Activated naive CD4-positive, alpha-beta T cell treated with anti-CD3 and anti-CD28 coated beads, Interleukin-2, amount 50 U/mL, for 16 hours (primary cell): ENCODE measurements around the gene PRR30.
"Not testable (repeated sequence)": the region's sequence is repeated elsewhere in the genome, so short reads cannot be mapped to it uniquely, and the experiment has no call there.

ENCODE experiments used
- DNase-seq: peaks from one replicate; pipeline ENCODE4 v3.0.0-alpha.2; 2020

PRR30 gene

GRCh38 chr2:27127883-27128667 lies 11.1 kb downstream of the PRR30 start:
- no peak for DNase-seq

DNA sequence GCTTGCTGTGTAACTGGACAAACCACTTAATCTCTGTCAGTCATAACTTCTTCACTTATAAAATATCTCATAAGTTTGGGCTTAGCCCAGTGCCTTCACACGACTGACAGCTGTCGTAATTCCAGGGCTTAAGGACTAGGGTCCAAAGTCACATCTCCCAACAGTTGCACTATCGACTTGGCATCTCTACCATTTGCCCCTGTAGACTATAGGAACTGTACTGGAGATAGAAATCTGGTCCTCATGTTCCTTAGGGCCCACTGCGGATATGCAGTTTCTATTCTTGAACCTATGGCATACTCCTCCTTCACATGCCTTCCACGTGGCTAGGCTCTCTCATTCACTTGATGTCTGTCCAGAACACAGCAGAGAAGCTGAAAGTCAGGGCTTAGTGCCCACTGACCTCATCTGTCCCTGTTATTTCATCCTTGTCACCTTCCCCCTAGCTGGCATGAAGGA lies 12.9 kb downstream of the PRR30 start:
- no peak for DNase-seq

GRCh38 chr2:27125104-27125503 lies 14.1 kb downstream of the PRR30 start:
- no peak for DNase-seq

GRCh38 chr2:27123302-27124150 lies 15.7 kb downstream of the PRR30 start, which contains the start of gene ABHD1:
Gene ABHD1, plus strand, starts transcription at chr2:27123815. Its CDS starts 134 bp downstream, at chr2:27123949.
- DNase-seq = peak; percentile 60

- no peak for DNase-seq
These were observed 16.4 kb downstream of the PRR30 start for GRCh38 chr2:27122791-27123190.

DNA sequence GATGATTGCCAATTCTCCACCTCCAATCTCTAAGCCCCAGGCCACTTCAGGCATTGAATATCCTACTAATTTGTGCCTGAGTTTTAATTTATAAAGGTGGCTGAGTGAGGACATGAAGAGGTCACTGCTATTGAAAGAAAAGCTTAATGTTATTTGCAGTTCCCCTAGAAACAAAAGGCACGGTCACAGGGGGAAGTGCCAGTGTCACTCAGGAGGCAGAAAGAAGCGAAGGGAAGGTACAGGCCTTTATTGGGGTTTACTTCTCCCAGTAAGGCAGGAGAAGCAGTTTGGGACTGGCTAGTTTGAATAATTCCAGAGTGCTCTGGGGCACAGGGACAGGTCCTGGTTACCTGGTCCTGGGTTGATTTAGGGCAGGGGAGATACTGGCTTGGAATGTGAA lies 17.3 kb downstream of the PRR30 start:
- DNase-seq = no peak

- DNase-seq = not testable (repeated sequence)
These were observed 19.9 kb downstream of the PRR30 start for GRCh38 chr2:27119330-27119670.

DNA sequence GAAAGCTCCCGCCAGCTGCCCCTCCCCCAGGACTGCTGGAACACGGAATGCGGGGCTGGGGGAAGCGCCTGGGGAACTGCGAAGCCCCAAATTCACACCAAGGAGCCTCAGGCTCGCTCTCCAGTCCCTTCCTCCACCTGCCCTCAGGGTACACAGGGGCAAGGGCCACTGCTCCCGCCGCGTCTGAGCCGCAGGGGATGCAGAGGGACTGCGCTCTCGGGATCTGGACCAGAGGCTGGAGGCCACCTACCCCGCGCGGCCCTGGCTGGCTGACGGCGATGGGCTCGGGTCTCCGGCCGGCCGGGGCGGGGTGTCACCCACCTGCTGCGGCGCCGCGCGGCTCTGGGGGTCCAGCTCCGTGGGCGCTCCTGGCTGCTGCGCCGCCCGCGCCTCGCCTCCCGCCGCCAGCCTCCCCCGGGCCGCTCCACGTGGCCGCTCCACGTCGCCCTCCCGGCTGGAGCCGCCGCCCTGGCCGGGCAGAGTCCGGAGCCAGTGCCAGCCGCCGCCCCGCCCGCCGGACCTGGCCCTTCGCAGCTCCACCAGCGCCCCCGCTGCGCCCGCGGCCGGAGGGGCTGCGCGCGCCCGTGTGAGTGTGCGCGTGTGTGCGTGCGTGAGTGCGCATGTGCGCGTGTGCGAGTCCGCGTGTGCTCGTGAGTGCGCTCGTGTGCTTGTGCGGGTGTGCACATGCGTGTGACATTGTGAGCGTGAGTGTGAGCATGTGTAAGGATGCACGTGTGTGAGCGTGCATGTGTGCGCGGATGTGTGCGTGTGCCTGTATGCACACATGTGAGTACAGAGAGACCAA lies 20.5 kb downstream of the PRR30 start, which contains the start of gene CGREF1:
Gene CGREF1 (minus strand): TSS at position 604 of the 805 bp plus-strand sequence. CDS start 14,762 bp downstream, outside the sequence.
- peak; percentile 30 for DNase-seq

GRCh38 chr2:27117995-27118524 lies 21.1 kb downstream of the PRR30 start:
- DNase-seq = no peak

DNA sequence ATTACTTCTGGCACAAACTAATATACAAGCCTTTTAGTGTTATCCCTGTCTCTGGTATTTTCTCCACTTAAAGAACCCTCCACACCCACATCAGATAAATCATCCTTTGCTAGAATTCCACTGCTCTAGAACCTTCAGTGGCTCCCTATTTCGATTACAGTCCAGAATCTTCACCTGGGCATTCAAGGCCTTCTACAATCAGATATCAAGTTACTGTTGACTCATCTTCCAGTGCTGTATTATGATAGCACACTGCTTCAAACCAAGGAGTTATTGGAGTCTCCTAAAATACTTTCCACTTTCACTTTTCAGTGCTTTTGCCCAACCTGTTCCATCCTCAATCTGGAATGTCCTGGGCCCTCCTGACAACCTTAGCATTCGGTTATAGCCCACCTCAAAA lies 23.7 kb downstream of the PRR30 start:
- DNase-seq = no peak

DNA sequence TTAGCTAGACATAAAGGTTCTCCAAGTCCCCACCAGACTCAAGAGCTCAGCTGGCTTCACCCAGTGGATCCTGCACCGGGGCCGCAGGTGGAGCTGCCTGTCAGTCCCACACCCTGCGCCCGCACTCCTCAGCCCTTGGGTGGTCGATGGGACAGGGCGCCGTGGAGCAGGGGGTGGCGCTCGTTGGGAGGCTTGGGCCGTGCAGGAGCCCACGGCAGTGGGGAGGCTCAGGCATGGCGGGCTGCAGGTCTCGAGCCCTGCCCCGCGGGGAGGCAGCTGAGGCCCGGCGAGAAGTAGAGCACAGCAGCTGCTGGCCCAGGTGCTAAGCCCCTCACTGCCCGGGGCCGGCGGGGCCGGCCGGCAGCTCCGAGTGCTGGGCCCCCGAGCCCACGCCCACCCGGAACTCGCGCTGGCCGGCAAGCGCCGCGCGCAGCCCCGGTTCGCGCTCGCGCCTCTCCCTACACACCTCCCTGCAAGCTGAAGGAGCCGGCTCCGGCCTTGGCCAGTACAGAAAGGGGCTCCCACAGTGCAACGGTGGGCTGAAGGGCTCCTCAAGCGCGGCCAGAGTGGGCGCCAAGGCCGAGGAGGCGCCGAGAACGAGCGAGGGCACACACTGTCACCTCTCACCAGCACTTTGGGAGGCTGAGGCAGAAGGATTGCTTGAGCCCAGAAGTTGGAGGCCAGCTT lies 27.7 kb downstream of the PRR30 start:
- DNase-seq = not testable (repeated sequence)

DNA sequence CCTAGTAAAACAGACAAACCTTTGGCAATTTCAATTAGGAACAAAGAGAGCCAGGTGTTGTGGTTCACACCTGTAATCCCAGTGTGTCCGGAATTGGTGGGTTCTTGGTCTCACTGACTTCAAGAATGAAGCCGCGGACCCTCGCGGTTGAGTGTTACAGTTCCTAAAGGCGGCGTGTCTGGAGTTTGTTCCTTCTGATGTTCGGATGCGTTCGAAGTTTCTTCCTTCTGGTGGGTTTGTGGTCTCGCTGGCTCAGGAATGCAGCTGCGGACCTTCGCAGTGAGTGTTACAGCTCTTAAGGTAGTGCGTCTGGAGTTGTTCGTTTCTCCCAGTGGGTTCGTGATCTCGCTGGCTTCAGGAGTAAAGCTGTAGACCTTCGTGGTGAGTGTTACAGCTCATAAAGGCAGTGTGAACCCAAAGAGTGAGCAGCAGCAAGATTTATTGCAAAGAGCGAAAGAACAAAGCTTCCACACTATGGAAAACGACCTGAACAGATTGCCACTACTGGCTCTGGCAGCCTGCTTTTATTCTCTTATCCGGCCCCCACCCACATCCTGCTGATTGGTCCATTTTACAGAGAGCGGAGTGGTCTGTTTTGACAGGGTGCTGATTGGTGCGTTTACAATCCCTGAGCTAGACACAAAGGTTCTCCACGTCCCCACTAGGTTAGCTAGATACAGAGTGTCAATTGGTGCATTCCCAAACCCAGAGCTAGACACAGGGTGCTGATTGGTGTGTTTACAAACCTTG lies 28.4 kb downstream of the PRR30 start:
- DNase-seq = not testable (repeated sequence)

- DNase-seq = no peak
These were observed 30.1 kb downstream of the PRR30 start for GRCh38 chr2:27109083-27109482.

- no peak for DNase-seq
These were observed 31.0 kb downstream of the PRR30 start for GRCh38 chr2:27108221-27108620.

- DNase-seq = no peak
These were observed 33.2 kb downstream of the PRR30 start for GRCh38 chr2:27105981-27106380.

- DNase-seq = no peak
These were observed 36.9 kb downstream of the PRR30 start for GRCh38 chr2:27102329-27102728.

DNA sequence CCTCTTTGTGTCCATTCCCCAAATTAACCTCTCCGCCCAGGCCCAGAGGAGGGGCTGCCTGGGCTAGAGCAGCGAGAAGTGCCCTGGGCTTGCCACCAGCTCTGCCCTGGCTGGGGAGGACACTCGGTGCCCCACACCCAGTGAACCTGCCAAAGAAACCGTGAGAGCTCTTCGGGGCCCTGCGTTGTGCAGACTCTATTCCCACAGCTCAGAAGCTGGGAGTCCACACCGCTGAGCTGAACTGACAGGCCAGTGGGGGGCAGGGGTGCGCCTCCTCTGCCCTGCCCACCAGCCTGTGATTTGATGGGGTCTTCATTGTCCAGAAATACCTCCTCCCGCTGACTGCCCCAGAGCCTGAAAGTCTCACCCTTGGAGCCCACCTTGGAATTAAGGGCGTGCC lies 39.2 kb downstream of the PRR30 start:
- no peak for DNase-seq

GRCh38 chr2:27099334-27099955 lies 39.8 kb downstream of the PRR30 start:
- no peak for DNase-seq

DNA sequence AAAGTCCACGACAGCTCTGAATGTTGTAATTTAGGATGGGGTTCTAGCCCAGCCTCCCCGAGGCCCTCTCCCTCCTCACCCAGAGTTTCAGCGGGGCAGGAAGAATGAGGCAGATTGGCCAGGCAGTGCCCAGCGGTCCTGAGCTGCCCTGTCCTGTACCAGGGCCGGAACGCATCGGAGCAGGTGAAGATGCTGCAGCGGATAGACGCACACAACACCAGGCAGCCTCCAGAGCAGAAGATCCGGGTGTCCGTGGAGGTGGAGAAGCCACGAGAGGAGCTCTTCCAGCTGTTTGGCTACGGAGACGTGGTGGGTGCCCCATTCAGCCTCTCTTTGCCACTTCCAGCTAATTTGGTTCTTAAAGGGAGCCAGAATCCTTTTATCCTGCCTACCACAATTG lies 41.9 kb downstream of the PRR30 start:
- DNase-seq = no peak

GRCh38 chr2:27096748-27097297 lies 42.4 kb downstream of the PRR30 start:
- DNase-seq = no peak
